H1 (cell line): Measurements from ENCODE around the gene JAKMIP2. TPM values are rescaled to one million over a fixed set of nuclear protein-coding genes. Genes with fewer than 3 reads are reported as not detected.

Experiments
- GABPA ChIP-seq: IDR thresholded peaks from 2 replicates; pipeline ENCODE4 v1.6.1; 2011; ENCODE audit warnings: mild to moderate bottlenecking, low read length, moderate library complexity, borderline replicate concordance; ENCODE audit not compliant: insufficient read depth
- RNF2 ChIP-seq: fragments of 200-900, 300-1000 bp; sonication (generic); IDR thresholded peaks from 2 replicates; pipeline ENCODE4 v1.7.1; 2016; ENCODE audit warnings: borderline replicate concordance, low read depth, mild to moderate bottlenecking, antibody characterized with exemption, low read length; ENCODE audit not compliant: poor library complexity, severe bottlenecking; ENCODE audit errors: missing control alignments
- SIX5 ChIP-seq: IDR thresholded peaks from 2 replicates; pipeline ENCODE4 v1.6.1; 2011; ENCODE audit warnings: mild to moderate bottlenecking, low read depth, low read length
- SRF ChIP-seq: IDR thresholded peaks from 2 replicates; pipeline ENCODE4 v1.6.1; 2011; ENCODE audit warnings: mild to moderate bottlenecking, low read depth, low read length, moderate library complexity
- YY1 ChIP-seq: IDR thresholded peaks from 2 replicates; pipeline ENCODE4 v1.6.1; 2011; ENCODE audit warnings: low read depth, mild to moderate bottlenecking, low read length
- polyA plus RNA-seq, 7 experiments: library from polyadenylated mRNA; depleted of rRNA in 3 of 7; stranded (reverse) in 5 of 7; unstranded in 2 of 7; fragments of >200 nt in 5 of 7; fragments of 200-250 nt in 2 of 7; gene quantifications; 1 replicate in 5 of 7; 2 replicates in 1 of 7; 4 replicates in 1 of 7; pipeline versions ENCODE4 v1.2.1 to v1.2.3, GENCODE V29; 2011 to 2013; ENCODE audit warnings: missing spikeins in 2 of 7, mixed read lengths in 2 of 7
- total RNA-seq: library from RNA; stranded (reverse); fragmentation: NEBNext Ultra II Directional; extraction: Animal tissue kit (Norgen Biotek cat#: 25700); gene quantifications from 2 replicates; pipeline ENCODE4 v1.2.1, GENCODE V29; 2021

Gene JAKMIP2
- total and polyA plus RNA-seq, 2 of the 8 experiments (the other 6 are each of a cell fraction or from before 2014, with no cell fraction given): 2.4 to 13.6 TPM

- TF ChIP-seq RNF2 (no peak), SRF (no peak), SIX5 (no peak), YY1 (no peak), GABPA (no peak)
Measured at GRCh38 chr5:147639321-147639720, 143.2 kb downstream of the JAKMIP2 start (continued).
